Iris pigment epithelial cell (primary cell): ENCODE measurements around the gene LRRC74B.
"Not testable (repeated sequence)": the region's sequence is repeated elsewhere in the genome, so short reads cannot be mapped to it uniquely, and the experiment has no call there.

Experiments
- DNase-seq: peaks from one replicate; pipeline ENCODE4 v3.0.0-alpha.2; 2011; ENCODE audit warnings: low read depth

Gene LRRC74B

DNA sequence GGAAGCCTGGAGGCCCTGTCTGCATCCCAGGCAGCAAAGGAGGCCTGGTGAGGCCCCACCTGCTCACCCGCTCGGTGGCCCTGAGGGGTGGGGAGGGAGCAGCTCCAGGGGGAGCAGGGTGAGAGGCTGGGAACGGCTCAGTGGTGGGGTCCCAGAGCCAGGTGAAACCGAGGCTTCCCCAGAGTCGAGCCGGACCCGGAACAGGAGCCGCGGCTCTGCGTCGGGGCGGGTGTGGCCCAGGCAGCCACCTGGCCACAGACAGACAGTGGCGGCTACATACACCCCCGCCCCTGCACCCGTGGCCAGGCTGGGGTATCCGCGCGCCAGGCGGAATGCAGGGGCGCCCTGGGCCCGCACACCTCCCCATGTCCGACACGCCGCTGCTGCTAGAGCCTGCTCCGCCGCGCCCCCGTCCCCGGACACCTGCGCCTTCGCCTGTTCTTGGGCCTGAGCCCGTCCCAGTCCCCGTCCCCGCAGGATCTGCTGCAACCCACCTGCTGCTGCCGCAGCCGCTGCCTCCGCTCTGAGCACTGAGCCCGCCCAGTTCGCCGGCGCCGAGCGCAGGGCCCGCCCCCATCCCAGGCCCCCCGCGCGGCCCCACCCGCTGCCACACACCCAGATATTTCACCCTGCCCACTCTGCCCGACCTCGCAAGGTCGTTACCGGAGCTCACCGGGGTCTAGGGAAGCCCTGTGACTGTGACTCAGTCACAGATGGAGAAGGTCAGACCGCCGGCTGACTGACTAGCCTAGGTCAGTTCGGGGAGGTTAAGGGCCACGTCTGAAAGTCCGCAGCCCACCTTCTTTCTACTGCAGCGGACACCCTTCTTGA is 13.5 kb upstream of the LRRC74B start, which contains the start of gene SLC7A4:
SLC7A4 (minus strand) TSS at position 525 of the 831 bp plus-strand sequence. CDS start 749 bp downstream, outside the sequence.
- no peak for DNase-seq

DNA sequence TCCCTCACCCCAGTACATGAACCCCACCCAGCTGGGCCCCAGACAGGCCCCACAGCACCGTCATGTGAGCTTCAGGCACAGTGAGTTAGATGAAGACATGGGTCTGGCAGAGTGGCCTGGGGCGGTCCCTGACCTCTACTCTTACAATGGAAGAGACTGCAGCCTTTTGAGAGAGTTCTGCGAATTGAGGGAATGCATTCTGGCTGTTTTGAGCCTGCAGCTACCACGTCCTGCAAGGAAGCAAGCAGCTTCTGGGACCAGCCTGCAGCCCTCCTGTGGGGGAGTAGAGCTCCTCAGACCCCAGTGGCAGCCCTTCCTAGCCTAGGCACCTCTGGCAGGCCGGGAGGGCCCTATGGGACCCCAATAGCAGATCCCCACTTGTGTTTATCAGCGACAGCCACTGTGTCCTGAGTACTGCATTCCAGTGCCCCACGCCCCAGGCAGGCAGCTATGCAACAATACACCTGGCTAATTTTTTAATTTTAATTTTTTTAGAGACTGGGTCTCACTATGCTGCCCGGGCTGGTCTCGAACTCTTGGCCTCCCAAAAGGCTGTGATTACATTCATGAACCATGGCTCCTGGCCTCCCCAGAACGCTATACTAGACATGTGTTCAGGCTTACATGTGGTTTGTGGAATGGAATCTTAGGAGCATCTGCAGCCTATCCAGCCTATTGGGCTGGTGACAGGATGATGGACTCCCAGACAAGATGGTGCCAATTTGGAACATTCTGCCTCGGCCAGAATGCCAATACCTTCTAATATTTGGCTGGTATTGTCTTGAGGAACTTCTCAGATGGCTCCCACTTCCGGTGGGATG is 12.7 kb upstream of the LRRC74B start:
- DNase-seq: no peak

DNA sequence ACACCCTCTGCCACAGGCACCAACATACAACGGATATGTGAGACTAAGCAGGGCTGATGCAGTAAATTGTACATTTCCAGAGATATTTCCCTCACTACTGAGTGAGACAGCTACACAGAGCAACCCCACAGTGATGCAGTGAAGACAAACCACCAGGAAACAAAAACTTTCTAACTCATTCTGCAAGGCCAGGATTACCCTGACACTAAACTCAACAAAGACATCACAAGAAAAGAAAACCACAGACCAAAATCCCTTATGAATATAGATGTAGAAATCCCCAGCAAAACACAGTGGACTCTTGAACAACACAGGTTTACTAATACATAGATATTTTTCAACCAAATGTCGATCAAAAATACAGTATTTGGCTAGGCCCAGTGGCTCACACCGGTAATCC is 11.9 kb upstream of the LRRC74B start:
- no peak for DNase-seq

DNA sequence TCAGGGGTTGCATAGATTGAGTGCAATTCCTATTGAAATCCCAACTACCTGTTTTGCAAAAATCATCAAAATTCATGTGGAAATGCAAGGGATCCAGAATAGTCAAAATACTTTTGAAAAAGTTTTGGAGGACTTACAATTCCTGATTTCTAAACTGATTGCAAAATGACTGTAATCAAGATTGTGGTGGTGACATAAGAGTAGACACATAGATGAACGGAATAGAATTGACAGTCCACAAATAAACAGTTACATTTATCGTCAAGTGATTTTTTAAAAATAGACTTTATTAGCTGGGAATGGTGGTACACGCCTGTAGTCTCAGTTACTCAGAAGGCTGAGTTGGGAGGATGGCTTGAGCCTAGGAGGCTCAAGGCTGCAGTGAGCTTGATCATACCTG is 10.8 kb upstream of the LRRC74B start:
- DNase-seq: no peak

DNA sequence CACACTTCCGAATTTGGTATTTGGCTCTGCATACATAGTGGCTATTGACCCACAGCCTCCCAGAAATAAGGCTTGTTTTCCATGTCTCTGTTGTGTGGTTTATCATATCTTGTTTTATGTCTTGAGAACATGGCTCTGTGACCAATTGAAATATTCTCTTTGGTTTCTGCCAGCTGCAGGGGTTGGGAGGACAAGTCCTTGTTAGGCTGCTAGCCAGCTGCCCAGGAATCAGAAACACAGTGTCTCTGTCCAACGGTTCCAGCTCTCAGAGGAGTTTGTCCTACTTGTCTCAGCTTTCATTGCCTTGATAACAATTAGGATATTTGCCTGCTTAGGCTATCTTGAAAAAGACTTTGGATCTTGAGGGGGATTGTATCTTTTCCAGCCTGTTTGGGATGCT is 7.3 kb upstream of the LRRC74B start:
- DNase-seq: peak; percentile 44

DNA sequence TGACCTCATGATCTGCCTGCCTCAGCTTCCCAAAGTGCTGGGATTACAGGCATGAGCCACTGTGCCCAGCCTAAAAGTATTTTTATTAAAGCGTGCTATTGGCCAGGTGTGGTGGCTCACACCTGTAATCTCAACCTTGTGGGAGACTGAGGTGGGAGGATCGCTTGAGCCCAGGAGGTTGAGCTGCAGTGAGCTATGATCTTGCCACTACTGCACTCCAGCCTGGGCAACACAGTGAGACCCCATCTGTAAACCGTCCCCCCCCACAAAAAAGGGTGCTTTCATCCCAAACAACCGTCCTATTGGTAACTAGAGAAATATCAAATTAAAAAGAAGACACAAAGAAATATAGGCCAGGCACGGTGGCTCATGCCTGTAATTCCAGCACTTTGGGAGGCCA is 6.6 kb upstream of the LRRC74B start:
- DNase-seq: not testable (repeated sequence)

DNA sequence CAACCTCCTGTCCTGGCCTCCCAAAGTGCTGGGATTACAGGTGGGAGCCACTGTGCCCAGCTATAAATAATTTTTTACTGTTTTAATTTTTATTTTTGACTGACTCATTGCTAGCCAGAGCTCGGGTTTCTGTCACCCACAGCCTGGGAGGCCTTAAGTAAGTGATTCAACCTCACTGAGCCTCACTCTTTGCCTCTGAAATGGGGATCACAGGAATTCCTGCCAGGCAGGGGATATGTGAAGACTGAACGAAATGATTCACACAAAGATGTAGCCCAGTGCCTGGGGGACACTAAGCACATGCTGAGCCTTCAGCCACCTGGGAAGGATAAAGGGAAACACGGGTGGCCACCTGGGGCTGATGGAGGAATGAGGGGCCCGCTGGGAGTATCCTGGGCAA is 3.8 kb upstream of the LRRC74B start:
- peak; percentile 87 for DNase-seq

DNA sequence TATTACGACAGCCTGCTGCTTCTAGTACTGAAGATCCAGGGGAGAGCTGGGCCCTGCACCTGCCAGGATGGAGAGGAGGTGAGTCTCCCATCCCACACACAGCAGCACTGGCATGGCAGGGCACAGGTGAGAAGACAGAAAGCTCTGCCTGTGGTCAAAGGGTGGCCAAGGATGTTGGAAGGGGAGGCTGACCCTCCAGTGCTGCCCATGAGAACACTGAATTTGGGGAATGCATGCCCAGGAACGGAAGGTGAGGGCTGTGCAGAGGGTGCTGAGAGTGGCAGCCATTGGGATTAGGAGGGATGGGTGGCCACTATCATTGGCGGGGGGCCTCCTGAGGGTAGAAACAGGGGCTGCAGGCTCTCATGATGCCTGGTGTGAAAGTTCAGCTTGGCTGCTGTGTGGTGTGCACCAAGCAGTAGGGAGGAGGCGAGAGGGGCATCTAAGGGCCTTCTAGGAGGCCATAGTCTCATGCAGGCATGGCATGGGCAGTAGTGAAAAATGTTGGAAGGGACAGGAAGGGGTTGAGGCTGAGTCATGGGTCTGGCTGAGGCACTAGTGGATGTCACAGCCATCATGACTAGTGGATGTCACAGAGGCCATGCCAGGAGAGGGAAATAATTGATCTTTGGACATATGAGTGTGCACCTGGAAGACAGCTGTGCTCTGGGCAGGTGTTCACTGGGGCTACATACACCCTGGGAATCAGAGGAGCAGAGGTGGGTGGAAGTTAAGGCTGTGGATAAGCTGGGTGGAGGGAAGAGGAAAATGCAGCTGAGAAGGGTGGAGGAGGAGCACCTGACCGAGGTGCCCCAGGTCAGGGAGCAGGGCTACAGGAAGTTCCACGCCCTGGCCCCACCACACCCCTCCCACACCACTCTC is 2.5 kb upstream of the LRRC74B start:
- DNase-seq: no peak

DNA sequence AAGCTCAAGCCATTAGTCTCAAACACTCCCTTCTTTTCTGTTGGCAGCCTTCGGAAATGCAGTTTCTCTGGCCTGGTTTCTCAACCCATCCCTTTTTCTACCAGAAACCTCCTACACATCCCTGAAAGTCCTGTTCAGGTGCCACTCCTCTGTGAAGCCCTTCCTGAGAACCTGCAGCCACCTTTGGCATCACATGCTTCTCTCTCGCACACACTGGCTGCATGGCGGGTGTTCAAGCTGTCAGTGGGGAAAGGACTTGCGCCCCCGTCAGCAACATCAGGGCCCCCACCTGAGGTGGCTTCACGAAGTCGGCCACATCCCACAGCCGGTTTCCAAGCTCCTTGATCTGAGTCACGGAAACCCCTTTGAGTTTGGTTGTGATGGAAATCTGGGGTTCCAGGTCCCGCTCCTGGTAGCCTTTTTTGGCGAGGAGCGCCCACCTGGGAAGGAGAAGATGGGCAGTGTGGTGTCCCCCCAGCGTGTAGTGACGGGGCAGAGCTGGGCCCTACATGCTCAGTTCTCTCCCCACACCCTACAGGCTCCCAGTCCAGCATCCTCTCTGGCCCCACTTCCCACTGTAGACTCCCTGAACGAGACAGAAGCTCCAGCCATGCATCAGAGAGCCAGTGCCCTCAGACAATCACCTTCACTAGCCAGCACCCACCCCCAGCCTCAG is 1.7 kb upstream of the LRRC74B start:
- DNase-seq: no peak

DNA sequence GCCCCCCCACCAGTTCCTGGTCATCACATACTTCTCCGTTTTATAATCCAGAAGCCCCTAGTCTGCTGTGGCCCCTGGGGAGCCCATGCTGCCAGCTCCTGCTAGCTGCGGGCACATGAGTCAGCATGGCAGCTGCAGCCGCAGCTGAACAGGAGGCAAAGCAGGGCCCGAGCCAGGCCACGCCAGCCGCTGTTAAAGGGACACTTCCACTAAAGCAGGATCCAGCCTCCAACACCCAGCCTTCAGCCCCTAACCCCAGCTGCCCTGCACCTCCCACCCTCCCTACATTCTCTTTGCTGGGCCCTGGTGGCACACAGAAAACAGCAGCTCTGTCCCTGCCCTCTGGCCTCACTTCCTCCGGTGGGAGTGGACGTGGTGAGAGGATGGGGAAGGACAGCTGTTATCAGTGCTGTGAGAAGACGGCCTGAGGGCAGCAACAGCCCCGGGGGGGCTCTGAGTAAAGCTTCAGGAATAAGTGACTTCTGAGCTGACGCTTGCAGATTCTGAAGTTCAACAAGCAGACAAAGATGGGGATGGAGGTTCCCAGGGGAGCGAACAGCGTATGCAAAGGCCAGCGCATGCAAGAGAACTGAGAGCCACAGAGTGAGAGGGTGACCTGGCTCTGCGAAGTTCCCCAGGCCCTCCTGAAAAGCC is 688 bp upstream of the LRRC74B start:
- DNase-seq: peak; percentile 53

DNA sequence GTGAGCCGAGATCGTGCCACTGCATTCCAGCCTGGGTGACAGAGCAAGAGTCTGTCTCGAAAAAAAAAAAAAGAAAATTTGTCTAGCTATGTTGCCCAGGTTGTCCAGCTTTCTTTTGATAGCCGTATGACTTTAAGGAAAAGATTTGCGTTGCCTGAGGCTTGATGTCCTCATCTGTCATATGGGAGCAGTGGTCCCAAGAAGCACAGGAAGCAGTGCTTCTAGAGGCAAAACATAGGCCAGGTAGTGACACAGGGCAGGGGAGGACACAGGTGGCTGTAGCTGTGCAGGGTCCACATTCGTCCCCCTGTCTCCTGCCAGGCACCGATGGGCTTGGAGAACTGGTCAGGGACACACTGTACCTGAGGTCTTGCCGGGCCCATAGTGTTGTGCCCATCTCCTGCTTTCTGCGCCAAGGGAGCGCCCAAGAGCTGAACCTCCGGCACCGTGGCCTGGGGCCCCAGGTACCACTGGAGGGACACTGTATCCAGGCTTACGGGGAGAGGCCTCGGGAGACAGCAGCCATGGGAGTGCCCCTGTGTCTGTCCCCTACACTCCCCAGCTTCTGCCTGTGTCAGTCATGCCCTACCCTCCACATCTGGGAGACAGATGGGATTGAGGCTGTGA is 1.4 kb downstream of the LRRC74B start:
- no peak for DNase-seq

DNA sequence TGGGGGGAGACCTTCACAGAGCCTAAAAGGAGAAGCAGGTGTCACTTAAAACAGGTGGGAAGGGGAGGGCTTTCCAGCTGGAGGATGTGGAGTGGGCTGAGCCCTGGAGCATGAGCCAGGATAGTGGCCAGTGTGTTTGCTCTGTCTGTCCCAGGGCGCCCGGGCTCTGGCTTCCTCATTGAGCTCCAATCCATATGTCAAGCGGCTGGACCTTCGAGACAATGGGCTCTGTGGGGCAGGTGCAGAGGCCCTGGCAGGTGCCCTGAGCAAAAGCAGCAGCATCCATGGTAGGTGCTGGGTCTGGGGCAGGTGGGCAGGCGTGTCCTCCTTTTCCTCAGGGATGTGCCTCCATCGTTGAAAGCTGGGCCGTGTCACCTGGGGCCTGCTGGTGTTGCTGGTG is 2.0 kb downstream of the LRRC74B start:
- no peak for DNase-seq

DNA sequence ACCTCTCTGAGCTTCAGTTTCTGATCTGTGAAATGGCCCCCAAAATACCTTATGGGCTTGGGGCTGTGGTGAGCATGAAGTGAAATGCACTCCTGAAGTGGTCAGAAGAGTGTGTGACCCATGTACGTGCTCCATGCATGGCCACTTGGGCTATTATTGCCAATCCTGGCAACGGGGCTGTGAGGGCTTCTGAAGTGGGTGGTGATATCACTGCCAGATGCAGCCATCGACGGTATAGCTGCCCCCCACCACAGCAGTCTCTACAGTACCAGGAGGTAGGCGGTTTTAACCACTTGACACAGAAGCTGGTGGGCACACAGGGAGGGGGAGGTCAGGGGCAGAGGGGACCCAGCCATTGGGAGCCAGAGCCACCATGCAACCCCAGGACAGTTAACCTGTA is 2.7 kb downstream of the LRRC74B start:
- not testable (repeated sequence) for DNase-seq

DNA sequence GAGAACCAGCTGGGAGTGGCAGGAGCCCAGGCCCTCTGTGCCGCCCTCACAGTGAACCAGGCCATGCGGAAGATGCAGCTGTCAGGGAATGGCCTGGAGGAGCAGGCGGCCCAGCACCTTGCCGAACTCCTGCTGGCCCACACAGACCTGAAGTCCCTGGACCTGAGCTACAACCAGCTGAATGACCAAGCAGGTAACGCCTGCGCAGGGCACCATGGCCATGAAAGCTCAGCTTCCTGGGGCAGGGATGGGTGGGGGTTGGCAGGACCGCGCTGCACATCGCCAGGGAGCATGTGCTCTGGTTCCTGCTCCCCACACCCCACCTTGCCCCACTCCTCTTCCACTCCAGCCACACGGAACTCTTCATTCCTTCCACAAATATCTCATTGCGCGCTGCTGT is 3.2 kb downstream of the LRRC74B start:
- not testable (repeated sequence) for DNase-seq

DNA sequence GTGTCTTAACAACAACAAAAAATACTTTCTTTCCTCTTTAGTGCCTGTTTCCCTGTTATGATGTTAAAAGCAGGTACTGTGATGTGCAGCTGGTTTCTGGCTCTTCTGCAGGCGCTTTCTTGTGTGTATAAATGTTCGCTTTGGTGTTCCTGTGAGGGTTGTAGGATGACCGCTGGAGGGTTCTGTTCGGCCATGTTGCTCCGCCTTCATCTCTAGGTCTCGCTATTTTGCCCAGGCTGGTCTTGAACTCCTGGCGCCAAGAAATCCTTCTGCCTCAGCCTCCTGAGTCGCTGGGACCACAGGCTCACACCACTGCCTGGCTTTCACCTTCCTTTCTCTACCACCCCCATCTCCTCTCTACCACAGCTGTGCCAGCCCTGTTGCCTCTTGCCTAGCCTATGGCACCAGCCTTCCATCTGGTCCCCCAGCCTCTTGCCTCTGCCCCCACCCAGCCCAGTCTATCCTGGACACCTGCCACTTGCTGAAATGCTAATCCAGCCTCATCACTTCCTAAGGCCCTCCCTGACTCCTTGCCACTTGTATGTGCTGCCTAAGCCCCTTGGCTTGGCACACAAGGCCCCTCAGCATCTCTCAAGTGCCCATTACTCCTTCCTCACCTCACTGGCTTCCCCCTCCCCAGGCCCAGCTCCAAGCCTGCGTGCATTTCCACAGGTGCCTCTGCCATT is 5.5 kb downstream of the LRRC74B start:
- DNase-seq: no peak

DNA sequence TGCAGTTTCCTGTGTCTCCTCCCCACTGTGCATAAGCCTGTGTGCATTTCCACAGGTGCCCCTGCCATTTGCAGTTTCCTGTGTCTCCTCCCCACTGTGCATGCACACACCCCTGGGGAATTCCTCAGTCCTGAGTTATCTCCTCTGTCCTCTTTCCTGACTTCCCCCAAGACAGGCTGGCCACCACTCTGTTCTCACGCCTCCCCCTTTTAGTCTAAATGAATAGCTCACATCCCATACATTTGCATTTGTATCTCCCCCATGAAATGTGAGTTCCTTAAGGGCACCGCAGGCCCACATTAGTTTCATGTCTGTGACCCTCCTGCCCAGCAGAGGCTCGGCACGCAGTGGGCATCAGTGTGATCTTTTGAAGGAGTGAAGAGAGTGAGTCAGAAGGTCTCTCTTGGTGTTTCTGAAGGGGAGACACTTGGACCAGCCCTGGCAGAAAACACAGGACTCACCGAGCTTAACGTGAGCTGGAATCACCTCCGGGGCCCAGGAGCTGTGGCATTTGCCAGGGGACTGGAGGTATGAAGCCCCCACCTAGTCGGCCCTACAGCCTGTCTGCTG is 6.2 kb downstream of the LRRC74B start:
- DNase-seq: no peak

DNA sequence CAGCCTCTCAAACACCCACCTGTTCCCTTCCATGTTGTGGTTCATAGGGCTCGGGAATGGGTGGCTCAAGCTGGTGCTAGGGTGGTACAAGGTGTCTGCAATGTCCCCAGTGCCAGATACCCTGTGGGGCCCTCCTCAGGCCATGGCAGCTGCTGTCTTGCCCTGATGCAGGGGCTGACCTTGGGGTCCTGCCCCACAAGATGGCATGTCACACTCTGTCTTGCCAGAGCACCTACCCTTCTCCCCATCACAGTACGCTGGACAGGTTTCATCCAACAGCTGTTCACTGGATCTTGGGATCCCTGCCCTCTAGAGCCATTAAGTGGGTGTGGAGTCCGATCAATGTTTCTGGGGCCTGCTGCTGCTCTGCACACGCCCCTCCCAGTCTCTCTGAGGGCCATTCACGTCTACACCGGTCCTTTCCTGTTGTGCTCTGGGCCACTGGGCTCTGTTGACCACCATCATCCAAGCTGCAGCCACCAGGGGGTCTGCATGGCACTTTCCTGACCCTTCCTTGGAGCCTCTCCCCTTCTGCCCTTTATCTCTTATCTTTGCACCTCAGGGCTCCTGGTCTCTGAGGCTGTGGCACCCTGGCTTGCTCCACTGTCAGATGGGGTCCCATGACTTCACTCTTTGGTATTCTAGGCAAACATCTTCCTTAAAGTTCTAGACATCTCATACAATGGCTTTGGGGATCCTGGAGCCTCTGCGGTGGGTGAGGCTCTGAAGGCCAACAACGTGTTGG is 7.1 kb downstream of the LRRC74B start:
- DNase-seq: no peak

DNA sequence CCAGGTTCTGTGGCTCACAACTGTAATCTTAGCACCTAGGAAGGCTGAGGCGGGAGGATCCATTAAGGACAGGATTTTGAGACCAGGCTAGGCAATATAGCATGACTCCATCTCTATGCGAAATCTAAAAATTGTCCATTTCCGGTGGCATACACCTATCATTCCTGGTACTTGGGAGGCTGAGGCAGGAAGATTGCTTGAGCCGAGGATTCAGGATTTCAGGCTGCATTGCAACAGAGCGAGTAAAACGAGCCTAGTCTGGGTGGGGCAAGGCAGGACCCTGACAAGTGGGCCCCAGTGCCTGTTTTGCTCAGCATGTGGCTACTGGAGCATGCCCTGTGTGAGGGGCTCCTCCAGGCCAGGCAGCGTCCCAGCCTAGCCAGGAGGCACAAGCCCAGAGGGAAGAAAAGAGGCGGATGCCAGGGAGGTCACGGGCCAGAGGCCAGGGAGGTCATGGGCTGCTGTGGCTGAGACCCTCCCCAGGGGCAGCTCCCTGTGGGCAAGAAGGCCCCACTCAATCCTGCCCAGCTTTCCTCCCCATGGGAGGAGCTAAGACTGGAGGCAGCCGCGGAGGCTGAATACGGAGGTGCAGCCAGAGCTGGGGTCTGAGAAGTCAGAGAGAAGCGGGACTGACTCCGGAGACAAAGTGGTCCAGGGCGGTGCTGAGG is 8.4 kb downstream of the LRRC74B start:
- DNase-seq: no peak
